Gastroesophageal sphincter (tissue), 4 donors: ENCODE results near the gene FAM240A. TPM values are rescaled to one million over a fixed set of nuclear protein-coding genes. Genes with fewer than 3 reads are reported as not detected.
A peak's percentile ranks its signal among the peaks of the same experiment; 100 is the strongest.

ENCODE experiments used
- ATAC-seq: fragments of 150-250 bp; one replicate; pipeline ENCODE4 v1.9.1; 2016; ENCODE audit warnings: mild to moderate bottlenecking, moderate library complexity
- H3K27ac ChIP-seq, 4 donors: fragments of 200-600 bp; sonication (generic) in 3 of 4; 1 replicate in 3 of 4; 2 replicates in 1 of 4; pipeline ENCODE4 v1.5.1; 2016 to 2019
- H3K27me3 ChIP-seq: fragments of 200-600 bp; sonication (generic); one replicate; pipeline ENCODE4 v1.5.1; 2019
- H3K36me3 ChIP-seq, 2 donors: fragments of 200-600 bp; sonication (generic); one replicate each; pipeline ENCODE4 v1.5.1; 2019; ENCODE audit warnings: control low read depth in 1 of 2
- H3K4me1 ChIP-seq, 3 donors: fragments of 200-600 bp; sonication (generic); 1 replicate in 2 of 3; 2 replicates in 1 of 3; pipeline ENCODE4 v1.5.1; 2016 to 2019; ENCODE audit warnings: control low read depth in 2 of 3
- H3K4me3 ChIP-seq, 2 donors: fragments of 200-600 bp; sonication (generic); one replicate each; pipeline ENCODE4 v1.5.1; 2019; ENCODE audit warnings: mild to moderate bottlenecking in 1 of 2, moderate library complexity in 1 of 2
- H3K9me3 ChIP-seq, 3 donors: fragments of 200-600 bp; sonication (generic); one replicate each; pipeline ENCODE4 v1.5.1; 2017 to 2019; ENCODE audit warnings: control low read depth in 2 of 3
- CTCF ChIP-seq, 4 experiments: fragments of 200-600 bp in 2 of 4; fragments of 450-650 bp in 2 of 4; sonication (generic) in 1 of 4; IDR thresholded peaks; one replicate each; pipeline ENCODE4 v1.5.1; 2017 to 2019; ENCODE audit warnings: antibody characterized with exemption in 4 of 4, mild to moderate bottlenecking in 2 of 4, moderate library complexity in 2 of 4
- EP300 ChIP-seq: sonication (generic); formaldehyde crosslinking; IDR thresholded peaks from one replicate; pipeline ENCODE4 v1.6.1; 2017; ENCODE audit warnings: antibody characterized with exemption, mild to moderate bottlenecking
- POLR2A ChIP-seq, 2 donors: fragments of 450-650 bp; IDR thresholded peaks; one replicate each; pipeline ENCODE4 v1.6.1; 2017; ENCODE audit warnings: antibody characterized with exemption in 2 of 2, mild to moderate bottlenecking in 2 of 2, moderate library complexity in 1 of 2
- POLR2AphosphoS5 ChIP-seq: sonication (generic); formaldehyde crosslinking; IDR thresholded peaks from one replicate; pipeline ENCODE4 v1.6.1; 2017; ENCODE audit warnings: antibody characterized with exemption
- WGBS, 2 donors: methylation state at CpG; one replicate each; pipeline ENCODE4 v1.1.5; 2018; ENCODE audit warnings: low coverage in 1 of 2; 5-methylcytosine and 5-hydroxymethylcytosine counted together
- total RNA-seq, 4 donors: library from RNA; depleted of rRNA; stranded (reverse); fragments of >200 nt; gene quantifications; one replicate each; pipeline ENCODE4 v1.1.0, GENCODE V29; 2016

Gene FAM240A
- total RNA-seq, 4 donors from 2014 or later: not detected

DNA sequence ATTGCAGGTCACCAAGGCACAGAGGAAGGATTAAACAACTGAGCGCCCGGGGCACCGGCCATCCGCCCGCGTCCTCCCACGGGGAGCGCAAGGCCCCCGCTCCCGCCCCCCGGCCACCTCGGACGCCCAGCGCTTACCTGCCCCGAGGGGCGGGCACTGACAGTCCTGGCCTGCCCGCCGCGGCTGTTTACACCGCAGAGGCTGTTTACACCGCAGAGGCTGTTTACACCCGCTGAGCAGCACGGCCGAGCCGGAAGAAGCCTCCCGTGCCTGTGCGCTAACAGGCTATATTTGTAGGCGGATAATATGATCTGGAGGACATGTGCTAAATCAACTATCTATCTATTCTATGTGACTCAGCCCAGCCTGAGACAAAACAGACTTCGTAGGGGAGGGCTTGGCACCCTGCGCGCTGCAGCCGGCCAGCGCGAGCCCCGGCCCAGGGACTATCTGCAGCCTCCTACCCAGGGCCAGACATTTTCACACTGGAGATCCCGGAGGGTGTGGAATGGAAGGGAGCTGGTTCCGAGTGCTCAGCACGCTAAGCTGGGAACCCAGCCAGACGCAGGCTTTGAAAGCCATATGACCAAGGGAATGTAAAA is 46.2 kb upstream of the FAM240A start, which contains the start of gene LRRC2:
Gene LRRC2, minus strand, starts transcription at position 263 of the 602 bp plus-strand sequence. CDS start 14,711 bp downstream, outside the sequence.
- peak; percentile 70 for ATAC-seq
- H3K9me3 ChIP-seq: peaks cover 0 to 18% (median 0%) of the 10 kb centered on the region in 3 donors
- H3K27ac ChIP-seq: peak within 1 kb of the TSS in 1 of 4 donors; percentile 54
- H3K36me3 ChIP-seq: no peaks in the 10 kb centered on the region
- TF ChIP-seq CTCF (IDR thresholded peaks at IDR 0.05) (no peak), POLR2AphosphoS5 (peak; percentile 20)
- WGBS, 2 donors: 0 to 2% methylated on average over 11 to 12 of the region's 39 CpGs
- peaks cover 39% of the 10 kb centered on the region for H3K27me3 ChIP-seq
- peak within 1 kb of the TSS; percentile 23 to 59 for H3K4me3 ChIP-seq
- H3K4me1 ChIP-seq: peaks cover 0 to 15% (median 9%) of the 10 kb centered on the region in 3 donors

GRCh38 chr3:46571684-46572083 is 40.6 kb upstream of the FAM240A start:
- no peak overlapping the region for H3K27ac ChIP-seq
- peaks cover 0 to 7% (median 0%) of the 10 kb centered on the region in 3 donors for H3K9me3 ChIP-seq
- H3K36me3 ChIP-seq: no peaks in the 10 kb centered on the region
- no peak overlapping the region for H3K4me3 ChIP-seq
- ATAC-seq: no peak
- peaks cover 0 to 3% (median 0%) of the 10 kb centered on the region in 3 donors for H3K4me1 ChIP-seq
- WGBS, 2 donors: 63% methylated on average over 3 of the region's 3 CpGs; no CpG with 5 or more reads in 1 of the 2 donors
- TF ChIP-seq EP300: no peak
- TF ChIP-seq POLR2A (IDR thresholded peaks at IDR 0.05): no peak
- no peak for TF ChIP-seq CTCF (IDR thresholded peaks at IDR 0.05)
- no peak for TF ChIP-seq POLR2AphosphoS5
- H3K27me3 ChIP-seq: peaks cover 39% of the 10 kb centered on the region

DNA sequence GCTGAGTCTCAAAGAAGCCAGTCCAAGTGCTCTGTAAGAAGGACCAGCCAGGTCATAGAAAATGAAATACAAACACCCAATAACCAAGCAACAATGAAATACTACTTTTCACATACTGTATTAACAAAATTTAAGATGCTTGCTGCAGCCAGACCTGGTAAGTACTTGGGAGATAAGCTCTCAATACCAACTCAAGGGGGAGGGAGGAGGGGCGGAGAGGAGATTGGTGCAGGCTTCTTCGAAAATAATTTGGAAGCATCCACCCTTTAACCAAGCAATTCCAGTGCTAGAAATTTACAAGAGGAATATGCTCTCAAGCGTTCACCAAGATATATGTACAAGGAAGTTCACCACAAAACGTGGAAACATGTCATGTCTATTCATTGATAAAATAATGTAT is 38.6 kb upstream of the FAM240A start:
- Histone ChIP-seq H3K36me3 (no peaks in the 10 kb centered on the region), H3K4me1 (peaks cover 0 to 10% (median 0%) of the 10 kb centered on the region in 3 donors), H3K27me3 (peaks cover 59% of the 10 kb centered on the region), H3K4me3 (no peak overlapping the region), H3K27ac (no peak overlapping the region), H3K9me3 (peaks cover 0 to 7% (median 0%) of the 10 kb centered on the region in 3 donors)
- WGBS, 2 donors: 30 to 47% methylated on average over 3 to 4 of the region's 4 CpGs
- no peak for ATAC-seq
- TF ChIP-seq POLR2AphosphoS5 (no peak), EP300 (no peak), POLR2A (IDR thresholded peaks at IDR 0.05) (no peak), CTCF (IDR thresholded peaks at IDR 0.05) (no peak)

DNA sequence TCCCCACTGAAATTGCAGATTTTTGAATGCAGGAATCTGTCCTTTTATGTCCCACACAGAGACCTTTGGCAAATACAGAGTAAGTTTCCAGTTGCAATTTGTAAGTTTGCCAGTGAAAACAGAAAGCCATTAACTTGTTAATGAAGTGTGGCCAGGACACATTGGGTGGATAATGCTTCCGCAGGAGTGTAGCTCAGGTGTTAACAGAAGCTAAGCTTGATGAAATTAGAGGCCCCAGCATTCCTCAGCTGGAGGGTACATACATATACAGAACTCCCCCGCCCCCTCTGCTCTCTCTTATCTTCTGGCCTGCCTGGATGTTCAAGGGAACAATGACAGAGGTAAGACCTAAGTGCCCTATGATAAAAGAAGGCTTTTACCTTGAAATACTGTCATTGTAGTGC is 38.1 kb upstream of the FAM240A start:
- H3K27me3 ChIP-seq: peaks cover 65% of the 10 kb centered on the region
- peaks cover 0 to 5% (median 0%) of the 10 kb centered on the region in 3 donors for H3K9me3 ChIP-seq
- 40 to 78% methylated on average over 1 to 2 of the region's 2 CpGs for WGBS, 2 donors
- H3K27ac ChIP-seq: no peak overlapping the region
- no peak for TF ChIP-seq CTCF (IDR thresholded peaks at IDR 0.05)
- TF ChIP-seq EP300: no peak
- TF ChIP-seq POLR2AphosphoS5: no peak
- no peak for TF ChIP-seq POLR2A (IDR thresholded peaks at IDR 0.05)
- no peak overlapping the region for H3K4me3 ChIP-seq
- no peaks in the 10 kb centered on the region for H3K36me3 ChIP-seq
- peaks cover 0 to 10% (median 0%) of the 10 kb centered on the region in 3 donors for H3K4me1 ChIP-seq
- ATAC-seq: no peak
